OCI-LY1 (cell line): Measurements from ENCODE around the gene KRT26.

Experiments
- EZH2 ChIP-seq: fragments of 200-600 bp; sonication (generic), shearing (Covaris generic); IDR thresholded peaks from 2 replicates; pipeline ENCODE4 v1.8.0; 2017; ENCODE audit warnings: borderline replicate concordance, mixed run types, mild to moderate bottlenecking, antibody characterized with exemption, low read length, moderate library complexity, mixed read lengths
- TF ChIP-seq, protein P1 (sequence below): fragments of 200-600 bp; sonication (generic), shearing (Covaris generic); IDR thresholded peaks from 2 replicates; pipeline ENCODE4 v1.5.1; 2017; ENCODE audit warnings: mild to moderate bottlenecking, antibody characterized with exemption, low read length, moderate library complexity, mixed read lengths

DNA sequence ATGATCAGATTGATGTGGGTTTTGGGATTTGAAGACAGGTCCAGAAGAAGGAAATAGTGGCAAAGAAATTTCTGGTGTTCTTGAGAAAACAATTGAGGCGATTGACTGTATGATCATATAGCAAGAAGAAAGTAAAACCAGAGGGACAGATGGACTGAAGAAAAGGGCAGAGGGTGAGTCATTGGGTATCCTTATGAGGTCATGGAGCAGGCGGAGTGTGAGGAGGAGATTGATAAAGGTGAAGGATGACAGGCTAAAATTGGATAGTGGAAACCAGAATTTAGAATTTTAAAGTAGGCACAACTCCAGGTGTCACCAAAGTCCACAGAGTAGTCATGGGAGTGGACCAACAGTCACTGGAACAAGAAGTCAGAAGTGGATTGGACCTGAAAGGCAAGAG lies 29.2 kb upstream of the KRT26 start:
- TF ChIP-seq, protein P1, sequence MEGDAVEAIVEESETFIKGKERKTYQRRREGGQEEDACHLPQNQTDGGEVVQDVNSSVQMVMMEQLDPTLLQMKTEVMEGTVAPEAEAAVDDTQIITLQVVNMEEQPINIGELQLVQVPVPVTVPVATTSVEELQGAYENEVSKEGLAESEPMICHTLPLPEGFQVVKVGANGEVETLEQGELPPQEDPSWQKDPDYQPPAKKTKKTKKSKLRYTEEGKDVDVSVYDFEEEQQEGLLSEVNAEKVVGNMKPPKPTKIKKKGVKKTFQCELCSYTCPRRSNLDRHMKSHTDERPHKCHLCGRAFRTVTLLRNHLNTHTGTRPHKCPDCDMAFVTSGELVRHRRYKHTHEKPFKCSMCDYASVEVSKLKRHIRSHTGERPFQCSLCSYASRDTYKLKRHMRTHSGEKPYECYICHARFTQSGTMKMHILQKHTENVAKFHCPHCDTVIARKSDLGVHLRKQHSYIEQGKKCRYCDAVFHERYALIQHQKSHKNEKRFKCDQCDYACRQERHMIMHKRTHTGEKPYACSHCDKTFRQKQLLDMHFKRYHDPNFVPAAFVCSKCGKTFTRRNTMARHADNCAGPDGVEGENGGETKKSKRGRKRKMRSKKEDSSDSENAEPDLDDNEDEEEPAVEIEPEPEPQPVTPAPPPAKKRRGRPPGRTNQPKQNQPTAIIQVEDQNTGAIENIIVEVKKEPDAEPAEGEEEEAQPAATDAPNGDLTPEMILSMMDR = no peak
- TF ChIP-seq EZH2 = no peak
